Breast epithelium (tissue), 4 donors: Measurements from ENCODE around the gene HMGXB4. TPM values are rescaled to one million over a fixed set of nuclear protein-coding genes. Genes with fewer than 3 reads are reported as not detected.

Source experiments
- DNase-seq, 2 donors: peaks; one replicate each; pipeline ENCODE4 v3.0.0-alpha.2; 2019; ENCODE audit warnings: low spot score in 2 of 2
- H3K27ac ChIP-seq, 2 donors: fragments of 200-600 bp; sonication (generic) in 1 of 2; one replicate each; pipeline ENCODE4 v1.5.1; 2016 to 2019; ENCODE audit warnings: mild to moderate bottlenecking in 1 of 2
- H3K27me3 ChIP-seq, 2 donors: fragments of 200-600 bp; sonication (generic) in 1 of 2; one replicate each; pipeline versions ENCODE4 v1.5.1 to v1.6.0; 2017 to 2019; ENCODE audit warnings: control low read depth in 1 of 2, mild to moderate bottlenecking in 1 of 2
- H3K36me3 ChIP-seq: fragments of 200-600 bp; one replicate; pipeline ENCODE4 v1.5.1; 2019
- H3K4me1 ChIP-seq, 2 donors: fragments of 200-600 bp; sonication (generic); one replicate each; pipeline ENCODE4 v1.5.1; 2016 to 2019; ENCODE audit warnings: control low read depth in 1 of 2
- H3K4me3 ChIP-seq, 3 donors: fragments of 200-600 bp; sonication (generic); 1 replicate in 2 of 3; 2 replicates in 1 of 3; pipeline ENCODE4 v1.5.1; 2016 to 2019; ENCODE audit warnings: mild to moderate bottlenecking in 3 of 3, moderate library complexity in 2 of 3
- H3K9me3 ChIP-seq, 2 donors: fragments of 200-600 bp; sonication (generic) in 1 of 2; one replicate each; pipeline ENCODE4 v1.5.1; 2016 to 2019; ENCODE audit warnings: control low read depth in 1 of 2
- CTCF ChIP-seq, 3 donors: fragments of 450-650 bp; IDR thresholded peaks; one replicate each; pipeline ENCODE4 v1.5.1; 2016 to 2017; ENCODE audit warnings: antibody characterized with exemption in 3 of 3, mild to moderate bottlenecking in 3 of 3, moderate library complexity in 3 of 3
- POLR2A ChIP-seq: fragments of 450-650 bp; IDR thresholded peaks from one replicate; pipeline ENCODE4 v1.6.1; 2016; ENCODE audit warnings: antibody characterized with exemption, mild to moderate bottlenecking, moderate library complexity
- POLR2AphosphoS5 ChIP-seq, 3 donors: sonication (generic); formaldehyde crosslinking; IDR thresholded peaks; one replicate each; pipeline ENCODE4 v1.6.1; 2017; ENCODE audit warnings: antibody characterized with exemption in 3 of 3
- intact Hi-C: fragments of 100-400 bp; cut with DNase I; formaldehyde crosslinking; loops from one replicate; pipeline ENCODE4 v1.15.1; 2023; ENCODE audit warnings: low total_unique reads
- total RNA-seq, 3 donors: library from RNA; depleted of rRNA; stranded (reverse); fragments of >200 nt; gene quantifications; one replicate each; pipeline ENCODE4 v1.1.0, GENCODE V29; 2016

HMGXB4 gene
- total RNA-seq, 3 donors from 2014 or later = 12.8 to 28.5 (median 26.2) TPM

- H3K27me3 ChIP-seq = no peaks in the 10 kb centered on the region
- peak overlapping the region in 1 of 2 donors; percentile 4 for H3K27ac ChIP-seq
- H3K36me3 ChIP-seq = no peaks in the 10 kb centered on the region
- H3K4me1 ChIP-seq = no peaks in the 10 kb centered on the region
- intact Hi-C loops = no loop called here
- DNase-seq = no peak
- no peak for TF ChIP-seq POLR2A
- no peak for TF ChIP-seq POLR2AphosphoS5 (IDR thresholded peaks at IDR 0.05)
- TF ChIP-seq CTCF (IDR thresholded peaks at IDR 0.05) = no peak
- no peak overlapping the region for H3K4me3 ChIP-seq
- H3K9me3 ChIP-seq = no peaks in the 10 kb centered on the region
Observed at GRCh38 chr22:35303029-35303624, 45.8 kb downstream of the HMGXB4 start.

GRCh38 chr22:35305525-35306070, 48.3 kb downstream of the HMGXB4 start:
- intact Hi-C loops = no loop called here
- DNase-seq = no peak
- Histone ChIP-seq H3K9me3 (no peaks in the 10 kb centered on the region), H3K27me3 (no peaks in the 10 kb centered on the region), H3K27ac (no peak overlapping the region), H3K36me3 (no peaks in the 10 kb centered on the region), H3K4me3 (no peak overlapping the region), H3K4me1 (peaks cover 3 to 5% of the 10 kb centered on the region in 2 donors)
- TF ChIP-seq POLR2AphosphoS5 (IDR thresholded peaks at IDR 0.05) (no peak), CTCF (IDR thresholded peaks at IDR 0.05) (no peak), POLR2A (no peak)

- DNase-seq = no peak
- TF ChIP-seq POLR2A (no peak), CTCF (IDR thresholded peaks at IDR 0.05) (no peak), POLR2AphosphoS5 (IDR thresholded peaks at IDR 0.05) (no peak)
Observed at GRCh38 chr22:35306350-35306967, 49.2 kb downstream of the HMGXB4 start.

GRCh38 chr22:35307372-35307771, 50.1 kb downstream of the HMGXB4 start:
- intact Hi-C loops = no loop called here
- Histone ChIP-seq H3K27me3 (no peaks in the 10 kb centered on the region), H3K9me3 (no peaks in the 10 kb centered on the region), H3K4me1 (peaks cover 6 to 10% of the 10 kb centered on the region in 2 donors), H3K36me3 (no peaks in the 10 kb centered on the region), H3K27ac (no peak overlapping the region), H3K4me3 (no peak overlapping the region)
- DNase-seq = peak in 1 of 2 donors; percentile 15
- TF ChIP-seq POLR2AphosphoS5 (IDR thresholded peaks at IDR 0.05) = no peak

More at GRCh38 chr22:35306350-35306967, 49.2 kb downstream of the HMGXB4 start:
- Histone ChIP-seq H3K9me3 (no peaks in the 10 kb centered on the region), H3K36me3 (no peaks in the 10 kb centered on the region), H3K4me3 (no peak overlapping the region), H3K27me3 (no peaks in the 10 kb centered on the region), H3K4me1 (peaks cover 6 to 8% of the 10 kb centered on the region in 2 donors), H3K27ac (no peak overlapping the region)
- intact Hi-C loops = no loop called here

GRCh38 chr22:35307892-35308291, 50.6 kb downstream of the HMGXB4 start:
- DNase-seq = no peak
- intact Hi-C loops = no loop called here
- Histone ChIP-seq H3K36me3 (no peaks in the 10 kb centered on the region), H3K27ac (no peak overlapping the region), H3K4me3 (no peak overlapping the region), H3K27me3 (no peaks in the 10 kb centered on the region), H3K9me3 (no peaks in the 10 kb centered on the region), H3K4me1 (peaks cover 6 to 14% of the 10 kb centered on the region in 2 donors)
- TF ChIP-seq CTCF (IDR thresholded peaks at IDR 0.05) (no peak), POLR2A (no peak), POLR2AphosphoS5 (IDR thresholded peaks at IDR 0.05) (no peak)
